ENCODE data around the gene PTRHD1. TPM values are rescaled to one million over a fixed set of nuclear protein-coding genes. Genes with fewer than 3 reads are reported as not detected.
A peak's percentile ranks its signal among the peaks of the same experiment; 100 is the strongest.
"Not testable (repeated sequence)": the region's sequence is repeated elsewhere in the genome, so short reads cannot be mapped to it uniquely, and the experiment has no call there.

Gene PTRHD1
- total RNA-seq, 2 donors from 2014 or later, result 45.0 to 48.3 TPM

DNA sequence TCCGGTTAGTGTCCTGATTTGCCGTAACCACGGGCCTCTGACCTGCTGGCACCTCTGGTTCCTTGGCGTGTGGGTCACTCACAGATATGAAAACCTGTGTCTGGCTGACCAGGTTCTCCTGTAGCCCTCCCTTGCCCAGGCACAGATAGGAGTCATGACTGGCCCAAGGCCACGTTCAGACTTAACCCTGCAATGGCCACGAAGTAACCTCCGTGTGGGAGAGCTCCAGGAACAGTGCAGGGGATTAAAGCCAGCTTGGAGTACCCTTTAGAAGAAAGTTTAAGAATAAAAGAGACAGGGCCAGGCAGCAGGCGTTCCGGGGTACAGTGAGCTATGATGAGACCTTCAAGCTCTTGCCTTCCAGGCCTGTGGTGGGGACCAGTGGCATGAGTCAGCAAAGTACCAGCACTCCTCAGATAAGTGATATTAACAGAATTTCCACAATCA is 25.6 kb upstream of the PTRHD1 start:
- intact Hi-C loops (cut with DNase I, micrococcal nuclease), result no loop called here
- ATAC-seq, result no peak
- no peak for DNase-seq

DNA sequence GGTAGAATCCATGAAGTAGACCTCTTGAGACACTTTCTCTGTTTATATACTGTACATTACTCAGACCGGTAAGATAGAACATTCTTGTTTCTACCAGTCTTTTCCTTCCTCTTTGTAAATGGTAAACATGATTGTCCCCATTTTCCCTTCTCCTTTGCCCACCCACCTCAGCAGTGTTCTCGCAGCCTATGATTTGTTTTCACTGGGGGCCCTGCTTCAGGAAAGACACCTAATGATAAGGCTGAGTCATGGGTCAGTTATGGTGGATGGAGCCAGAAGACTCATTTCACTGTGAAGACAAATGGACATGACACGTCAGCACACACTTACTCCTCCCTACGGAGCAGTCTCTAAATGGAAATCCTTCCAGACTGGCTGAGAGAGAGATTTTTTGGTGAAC is 23.7 kb upstream of the PTRHD1 start:
- DNase-seq (no peak), ATAC-seq (no peak)
- intact Hi-C loops (cut with DNase I, micrococcal nuclease), result no loop called here

DNA sequence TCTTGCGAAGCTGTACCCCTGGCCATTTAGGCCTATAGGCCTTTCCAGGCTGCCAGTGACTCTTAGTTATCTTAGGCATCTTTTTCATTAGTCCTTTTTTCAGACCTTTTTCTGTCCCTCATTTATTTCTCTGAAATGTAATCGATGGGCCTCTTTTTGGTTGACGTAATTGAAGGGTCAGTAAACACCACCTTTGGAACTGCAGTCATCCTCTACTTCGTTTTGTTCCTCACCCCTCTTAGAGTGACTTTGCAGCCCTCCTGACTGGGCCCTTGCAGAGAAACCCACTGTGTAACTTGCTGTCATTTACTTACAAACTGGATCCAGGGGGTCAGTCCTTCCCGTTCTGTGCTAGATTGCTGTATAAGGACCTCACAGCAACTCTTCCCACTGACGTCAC is 23.2 kb upstream of the PTRHD1 start:
- DNase-seq (no peak), ATAC-seq (no peak)
- intact Hi-C loops (cut with DNase I, micrococcal nuclease), result no loop called here

DNA sequence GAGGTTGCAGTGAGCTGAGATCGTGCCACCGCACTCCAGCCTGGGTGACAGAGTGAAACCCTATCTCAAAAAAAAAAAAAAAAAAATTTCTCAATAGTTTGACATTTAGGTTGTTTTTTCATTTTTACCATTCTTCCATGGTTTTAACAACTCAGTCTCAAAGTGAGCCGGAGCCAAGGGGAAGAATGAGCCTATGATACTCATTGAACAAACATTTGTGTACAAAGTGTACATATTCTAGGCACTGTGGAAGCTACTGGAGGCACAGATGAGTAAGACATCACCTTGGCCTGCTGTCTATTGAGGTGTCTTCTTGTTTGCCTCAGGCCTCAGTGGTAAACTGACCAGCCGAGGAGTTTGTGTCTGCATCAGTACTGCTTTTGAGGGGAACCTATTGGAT is 22.0 kb upstream of the PTRHD1 start:
- no peak for ATAC-seq
- intact Hi-C loops (cut with DNase I, micrococcal nuclease), result no loop called here
- no peak for DNase-seq

DNA sequence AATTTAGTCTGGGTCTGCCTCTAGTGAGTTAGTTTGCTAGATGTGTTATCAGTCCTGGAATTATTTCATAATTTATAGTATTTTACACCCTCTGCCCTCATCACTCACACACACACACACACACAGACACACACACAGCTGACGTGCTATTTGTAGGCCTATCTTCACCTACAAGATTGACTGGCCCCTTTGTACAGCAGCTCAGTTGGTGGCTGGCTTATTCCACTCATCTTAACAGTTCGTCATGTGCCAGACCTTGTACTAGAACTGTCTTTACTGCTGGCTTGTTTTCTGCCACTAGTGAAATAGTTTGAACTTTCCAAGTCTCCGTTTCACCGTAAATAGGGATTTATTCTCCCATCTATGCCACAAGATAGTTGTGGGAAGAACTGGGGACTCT is 21.3 kb upstream of the PTRHD1 start:
- intact Hi-C loops (cut with DNase I, micrococcal nuclease), result no loop called here

DNA sequence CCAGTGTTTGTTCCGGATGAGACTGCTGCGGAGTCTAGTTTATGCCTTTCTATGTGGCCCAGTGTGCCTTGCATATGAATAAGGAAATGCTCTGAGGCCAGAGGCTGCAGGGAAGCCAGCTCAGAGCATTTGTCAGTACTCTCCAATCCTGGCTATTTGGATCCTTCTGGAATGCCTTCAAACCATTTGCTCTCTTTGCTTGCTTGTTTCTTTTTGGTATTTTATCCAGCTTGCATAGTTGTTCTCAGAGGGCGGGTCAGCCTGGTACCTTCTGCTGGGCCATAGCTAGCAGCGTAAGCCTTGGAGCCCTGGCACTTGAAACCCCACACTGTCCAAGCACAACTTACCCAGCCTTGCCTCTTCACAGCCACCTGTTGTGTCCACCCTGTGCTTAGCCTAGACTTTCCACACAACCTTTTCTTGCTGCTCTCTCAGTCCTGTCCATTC is 20.5 kb upstream of the PTRHD1 start:
- no peak for DNase-seq
- intact Hi-C loops (cut with DNase I, micrococcal nuclease), result no loop called here
- no peak for ATAC-seq

More for the DNA sequence above, 21.3 kb upstream of the PTRHD1 start:
- DNase-seq (no peak), ATAC-seq (no peak)

DNA sequence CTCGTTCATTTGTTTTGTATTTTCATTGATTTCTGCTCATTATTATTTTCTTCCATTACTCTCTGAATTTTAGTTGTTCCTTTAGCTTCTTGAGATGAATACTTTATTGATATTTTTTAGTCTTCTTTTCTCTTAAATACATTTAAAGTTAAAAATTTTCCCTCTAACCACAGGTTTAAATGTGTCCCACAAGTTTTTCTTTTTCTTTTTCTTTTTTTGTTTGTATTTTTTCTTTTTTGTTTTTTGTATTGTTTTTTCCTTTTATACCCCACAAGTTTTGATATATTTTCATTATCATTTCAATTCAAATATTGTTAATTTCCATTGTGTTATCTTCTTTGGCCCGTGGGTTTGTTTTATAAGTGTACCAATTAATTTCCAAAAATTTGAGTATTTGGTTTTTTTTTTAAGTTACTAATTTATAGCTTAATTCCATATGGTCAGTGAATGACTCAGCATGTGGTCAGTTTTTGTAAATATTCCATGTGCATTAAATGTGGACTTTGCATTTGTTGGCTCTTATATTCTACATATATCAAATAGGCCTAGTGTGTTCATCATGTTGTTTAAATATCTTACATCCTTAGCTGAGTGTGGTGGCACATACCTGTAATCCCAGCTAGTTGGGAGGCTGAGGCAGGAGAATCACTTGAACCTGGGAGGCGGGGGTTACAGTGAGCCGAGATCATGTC is 16.3 kb upstream of the PTRHD1 start:
- ATAC-seq (peak; percentile 26), DNase-seq (no peak)
- intact Hi-C loops (cut with DNase I, micrococcal nuclease), result no loop called here

DNA sequence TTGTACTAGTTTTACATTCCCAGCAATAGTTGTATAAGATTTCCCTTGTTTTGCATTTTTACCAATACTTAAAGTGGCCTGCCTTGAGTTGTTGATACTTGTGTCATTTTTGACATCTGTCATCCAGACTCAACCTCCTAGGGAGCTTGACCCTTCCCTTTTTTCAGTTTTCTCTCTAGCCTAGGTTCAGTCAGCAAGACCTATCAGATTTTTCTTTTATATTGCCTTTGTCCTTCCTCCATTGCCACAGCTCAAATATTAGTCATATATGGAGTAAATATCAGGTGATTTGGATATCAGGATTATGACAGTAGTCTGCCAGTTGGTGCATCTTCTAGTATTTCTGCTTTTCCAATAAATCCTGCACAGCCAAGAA is 13.5 kb upstream of the PTRHD1 start:
- ATAC-seq, result peak; percentile 41
- no peak for DNase-seq
- intact Hi-C loops (cut with DNase I, micrococcal nuclease), result no loop called here

DNA sequence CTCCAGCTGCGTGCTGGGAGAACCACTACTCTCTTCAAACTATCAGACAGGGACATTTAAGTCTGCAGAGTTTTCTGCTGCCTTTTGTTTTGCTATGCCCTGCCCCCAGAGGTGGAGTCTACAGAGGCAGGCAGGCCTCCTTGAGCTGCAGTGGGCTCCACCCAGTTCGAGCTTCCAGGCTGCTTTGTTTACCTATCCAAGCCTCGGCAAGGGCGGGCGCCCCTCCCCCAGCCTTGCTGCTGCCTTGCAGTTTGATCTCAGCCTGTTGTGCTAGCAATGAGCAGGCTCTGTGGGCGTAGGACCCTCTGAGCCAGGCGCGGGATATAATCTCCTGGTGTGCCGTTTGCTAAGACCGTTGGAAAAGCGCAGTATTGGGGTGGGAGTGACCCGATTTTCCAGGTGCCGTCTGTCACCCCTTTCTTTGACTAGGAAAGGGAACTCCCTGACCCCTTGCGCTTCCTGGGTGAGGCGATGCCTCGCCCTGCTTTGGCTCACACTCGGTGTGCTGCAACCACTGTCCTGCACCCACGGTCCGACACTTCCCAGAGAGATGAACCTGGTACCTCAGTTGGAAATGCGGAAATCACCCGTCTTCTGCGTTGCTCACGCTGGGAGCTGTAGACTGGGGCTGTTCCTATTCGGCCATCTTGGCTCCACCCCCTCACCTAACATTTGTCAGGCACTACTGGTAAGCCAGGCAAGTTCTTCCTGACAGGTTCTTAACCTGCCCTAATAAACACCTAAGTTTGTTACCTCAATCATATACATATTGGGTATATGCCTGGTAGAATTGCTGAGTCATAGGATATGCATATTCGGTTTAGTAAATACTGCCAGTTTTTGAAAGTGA is 12.8 kb upstream of the PTRHD1 start:
- intact Hi-C loops (cut with DNase I, micrococcal nuclease), result not testable (repeated sequence)
- peak; percentile 52 for ATAC-seq
- DNase-seq, result peak in 1 of 2 donors; percentile 79

DNA sequence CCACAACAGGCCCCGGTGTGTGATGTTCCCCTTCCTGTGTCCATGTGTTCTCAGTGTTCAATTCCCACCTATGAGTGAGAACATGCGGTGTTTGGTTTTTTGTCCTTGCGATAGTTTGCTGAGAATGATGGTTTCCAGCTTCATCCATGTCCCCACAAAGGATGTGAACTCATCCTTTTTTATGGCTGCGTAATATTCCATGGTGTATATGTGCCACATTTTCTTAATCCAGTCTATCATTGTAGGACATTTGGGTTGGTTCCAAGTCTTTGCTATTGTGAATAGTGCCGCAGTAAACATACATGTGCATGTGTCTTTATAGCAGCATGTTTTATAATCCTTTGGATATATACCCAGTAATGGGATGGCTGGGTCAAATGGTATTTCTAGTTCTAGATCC is 7.3 kb upstream of the PTRHD1 start:
- ATAC-seq; intact Hi-C loops (cut with DNase I, micrococcal nuclease): not testable (repeated sequence)

DNA sequence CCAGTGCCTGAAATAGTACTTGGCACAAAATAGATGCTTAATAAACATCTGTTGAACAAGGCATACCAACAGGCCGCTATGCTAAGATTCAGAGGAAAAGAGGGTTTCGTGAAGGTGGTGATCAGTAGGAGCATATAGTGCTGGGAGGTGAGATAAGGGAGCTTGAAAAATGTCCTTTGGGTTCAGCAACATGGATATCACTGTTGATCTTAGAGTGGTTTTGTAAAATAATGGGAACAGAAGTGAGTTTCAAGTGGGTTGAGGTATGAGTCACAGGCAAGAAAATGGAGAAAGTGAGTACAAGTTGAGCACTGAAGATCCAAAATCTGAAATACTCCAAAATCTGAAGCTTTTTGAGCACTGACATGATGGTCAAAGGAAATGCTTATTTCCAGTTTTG is 4.5 kb upstream of the PTRHD1 start:
- DNase-seq, result no peak
- intact Hi-C loops (cut with DNase I, micrococcal nuclease), result no loop called here
- ATAC-seq, result no peak

More for the DNA sequence above, 7.3 kb upstream of the PTRHD1 start:
- not testable (repeated sequence) for DNase-seq

DNA sequence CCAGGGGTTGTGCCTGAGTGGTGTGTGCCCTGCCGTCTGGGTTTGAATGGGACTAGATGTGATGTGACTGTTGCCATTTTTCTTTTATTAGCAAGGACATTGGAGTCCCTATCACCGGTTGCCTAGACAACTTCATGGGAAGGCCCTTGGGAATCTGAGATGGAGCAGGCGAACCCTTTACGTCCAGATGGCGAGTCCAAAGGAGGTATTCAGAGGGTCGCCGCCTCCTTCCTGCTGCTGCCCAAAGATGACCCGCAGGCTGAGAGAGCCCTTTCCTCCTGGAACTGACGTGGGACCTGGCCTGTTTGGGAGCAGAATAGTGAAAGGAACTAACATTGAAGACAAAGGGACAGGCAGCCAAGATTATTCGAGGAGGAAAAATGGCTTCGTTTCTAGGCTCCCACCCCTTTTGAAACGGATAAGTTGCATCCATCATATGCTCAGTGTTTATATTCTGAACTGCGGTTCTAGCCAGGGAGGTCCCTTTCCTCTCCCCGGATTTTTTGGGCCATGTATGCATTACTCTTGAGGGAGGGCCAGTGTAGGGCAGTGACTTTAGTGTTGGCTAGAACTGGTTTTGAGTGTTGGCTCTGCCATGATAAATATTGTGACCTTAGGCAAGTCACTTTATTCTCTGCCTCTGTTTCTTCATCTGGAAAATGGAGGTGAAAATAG is 707 bp upstream of the PTRHD1 start:
- intact Hi-C loops (cut with DNase I, micrococcal nuclease), result no loop called here
- DNase-seq (peak in 1 of 2 donors; percentile 21), ATAC-seq (no peak)

DNA sequence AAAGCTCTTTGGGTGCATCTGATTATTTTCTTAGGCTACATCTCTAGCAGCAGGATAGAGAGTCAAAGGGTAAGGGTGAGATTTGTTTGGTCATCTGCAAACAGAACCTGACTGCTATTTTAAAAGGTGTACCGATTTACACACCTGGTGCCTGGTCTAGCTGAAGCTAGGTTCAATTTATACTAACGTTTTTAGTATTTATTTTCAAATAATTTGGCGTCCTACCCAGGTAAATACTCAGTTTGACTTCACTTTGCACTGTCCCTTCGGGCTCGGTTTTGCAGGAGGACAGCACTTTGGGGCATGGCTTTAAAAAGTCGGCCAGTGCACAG is 683 bp downstream of the PTRHD1 start:
- DNase-seq (no peak), ATAC-seq (peak; percentile 2)
- intact Hi-C loops (cut with DNase I, micrococcal nuclease), result no loop called here

DNA sequence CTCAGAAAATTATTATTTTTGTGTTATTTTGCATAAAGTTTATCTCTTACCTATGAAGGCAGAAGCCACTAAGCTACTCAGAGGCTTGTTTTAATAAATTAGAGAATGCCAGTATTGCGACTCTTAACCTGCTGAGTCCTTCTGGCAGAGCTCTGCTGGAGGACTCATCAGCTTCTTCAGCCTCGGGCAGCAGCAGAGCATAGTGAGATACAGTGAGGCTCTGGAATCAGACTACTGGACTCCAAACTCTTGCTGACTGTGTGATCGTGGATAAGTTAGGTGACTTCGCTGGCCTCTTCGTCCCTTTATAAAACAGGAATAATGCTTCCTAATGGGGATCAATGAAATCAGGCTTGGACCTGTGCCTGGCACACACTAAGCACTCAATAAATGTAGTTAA is 1.7 kb downstream of the PTRHD1 start:
- ATAC-seq (no peak), DNase-seq (no peak)
- intact Hi-C loops (cut with DNase I, micrococcal nuclease), result no loop called here

DNA sequence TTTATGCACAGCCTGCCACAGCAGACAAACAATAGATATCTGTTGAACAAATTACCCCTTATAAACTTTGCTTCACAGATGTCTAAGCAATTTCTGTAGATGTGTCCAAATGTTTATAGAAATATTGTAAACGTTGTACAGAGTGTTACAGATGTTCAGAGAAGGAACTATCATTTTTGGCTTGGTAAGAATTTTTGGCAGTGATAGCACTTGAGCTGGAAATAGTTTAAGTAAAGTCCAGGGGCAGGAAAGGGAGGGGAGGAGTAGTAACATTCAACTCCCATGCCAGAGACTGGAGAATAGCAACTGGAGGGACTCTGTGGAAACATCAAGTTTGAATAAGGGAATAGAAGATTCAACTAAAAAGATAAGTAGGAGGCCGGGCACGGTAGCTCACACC is 4.4 kb downstream of the PTRHD1 start:
- intact Hi-C loops (cut with DNase I, micrococcal nuclease), result no loop called here
- ATAC-seq (no peak), DNase-seq (no peak)

DNA sequence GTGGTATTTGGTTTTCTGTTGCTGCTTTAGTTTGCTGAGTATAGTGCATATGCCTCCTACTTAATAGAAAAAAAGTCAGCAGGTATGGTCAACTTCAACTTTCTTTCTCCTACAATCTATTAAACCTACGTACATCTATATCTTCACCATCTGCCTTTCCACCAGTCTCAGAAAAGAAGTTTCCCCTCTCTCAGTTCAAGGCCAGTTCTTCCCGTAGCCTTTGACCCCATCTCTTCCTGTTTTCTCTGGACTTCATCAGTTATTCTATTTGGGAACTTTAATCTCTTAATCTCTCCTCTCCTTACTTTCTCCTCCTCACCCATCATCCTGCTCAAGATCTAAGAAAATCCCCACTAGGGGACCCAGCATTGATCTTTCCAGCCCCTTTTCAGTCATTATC is 5.7 kb downstream of the PTRHD1 start:
- ATAC-seq, result no peak
- no peak for DNase-seq
- intact Hi-C loops (cut with DNase I, micrococcal nuclease), result no loop called here

DNA sequence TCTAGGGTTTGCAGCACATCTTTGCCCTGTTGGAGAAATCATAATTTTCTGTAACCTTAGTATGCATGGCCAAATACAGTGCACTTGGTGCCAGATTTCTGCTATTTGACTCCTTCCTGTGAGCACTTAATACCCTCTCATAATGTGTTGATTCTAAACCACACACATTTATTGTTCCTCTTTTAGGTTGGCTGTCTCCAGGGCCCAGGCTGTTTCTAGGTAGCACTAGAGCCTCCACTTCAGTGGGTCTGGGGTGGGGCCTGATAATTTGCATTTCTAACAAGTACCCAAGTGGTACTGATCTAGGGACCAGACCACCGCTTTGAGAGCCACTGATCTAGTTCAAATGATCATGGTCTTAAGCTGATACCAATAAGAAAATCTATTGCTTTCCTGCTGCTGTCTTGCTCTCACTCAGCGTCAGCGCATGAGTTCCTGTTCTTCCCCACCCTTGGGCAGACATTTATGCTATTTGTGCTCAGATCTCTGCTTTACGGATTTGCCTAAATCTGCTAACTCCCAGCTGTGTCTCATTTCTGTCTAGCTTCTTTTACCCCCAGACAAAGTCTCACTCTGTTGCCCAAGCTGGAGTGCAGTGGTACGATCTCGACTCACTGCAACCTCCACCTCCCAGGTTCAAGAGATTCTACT is 7.4 kb downstream of the PTRHD1 start:
- intact Hi-C loops (cut with DNase I, micrococcal nuclease), result no loop called here
- ATAC-seq, result peak; percentile 32

DNA sequence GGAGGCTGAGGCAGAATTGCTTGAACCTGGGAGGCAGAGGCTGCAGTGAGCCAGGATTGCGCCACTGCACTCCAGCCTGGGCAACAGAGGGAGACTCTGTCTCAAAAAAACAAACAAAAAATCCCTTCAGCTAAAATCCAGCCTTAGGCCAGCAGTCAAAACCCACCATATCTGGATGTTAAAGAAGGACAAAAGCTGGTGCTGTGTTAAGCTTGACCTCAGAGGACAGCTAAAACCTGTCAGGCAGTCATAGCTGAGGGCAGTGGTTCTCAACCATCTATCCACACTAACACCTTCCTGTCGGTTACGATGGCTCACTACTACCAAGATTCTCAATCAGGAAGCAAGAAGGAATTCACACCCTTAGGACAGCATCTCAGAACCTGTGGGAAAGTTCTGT is 9.6 kb downstream of the PTRHD1 start:
- no peak for DNase-seq
- ATAC-seq, result no peak
- intact Hi-C loops (cut with DNase I, micrococcal nuclease), result no loop called here

More for the DNA sequence above, 7.4 kb downstream of the PTRHD1 start:
- peak in 1 of 2 donors; percentile 21 for DNase-seq

DNA sequence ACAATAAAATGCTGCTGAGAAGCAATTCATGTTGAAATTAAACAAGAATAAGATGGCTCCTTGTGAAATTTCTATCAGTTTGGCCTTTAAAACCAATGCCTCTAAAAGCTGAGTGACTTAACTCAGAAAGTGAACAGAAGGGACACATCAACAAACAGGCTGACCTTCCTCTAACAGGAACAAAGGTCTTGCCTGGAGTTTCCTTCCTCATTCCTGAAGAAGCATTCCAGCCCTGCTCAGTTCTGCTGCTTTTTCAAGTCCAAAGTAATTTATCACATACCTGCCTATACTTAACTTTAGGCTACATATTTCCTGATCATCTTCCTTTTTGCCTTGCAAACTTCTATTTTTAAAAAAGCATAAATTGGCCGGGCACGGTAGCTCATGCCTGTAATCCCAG is 14.1 kb downstream of the PTRHD1 start:
- intact Hi-C loops (cut with DNase I, micrococcal nuclease), result no loop called here
- peak; percentile 97 for ATAC-seq
- DNase-seq, result no peak

All from left colon (tissue), 2 donors.